Measurements from ENCODE around the gene OR6Y1. TPM values are rescaled to one million over a fixed set of nuclear protein-coding genes. Genes with fewer than 3 reads are reported as not detected.

Gene OR6Y1
- not detected for total RNA-seq

GRCh38 chr1:158554352-158554751 is at the start of gene OR6Y1:
TSS of gene OR6Y1 (minus strand) at chr1:158554405. CDS start at chr1:158548105, 6,300 bp downstream.
- ATAC-seq (no peak), DNase-seq (ENCODE audit: low spot score) (no peak)
- Mint-ChIP-seq H3K27me3 (peaks cover 15% of the 10 kb centered on the region in 2 donors), H3K4me3 (no peak within 1 kb of the TSS), H3K27ac (no peak within 1 kb of the TSS), H3K36me3 (no peaks in the 10 kb centered on the region), H3K4me1 (ENCODE audit: low read depth in 2 of 2) (no peaks in the 10 kb centered on the region), H3K9me3 (no peaks in the 10 kb centered on the region)

GRCh38 chr1:158600735-158601134 is 46.5 kb upstream of the OR6Y1 start:
- Mint-ChIP-seq H3K27me3 (peaks cover 21 to 22% of the 10 kb centered on the region in 2 donors), H3K27ac (no peak overlapping the region), H3K4me3 (no peak overlapping the region), H3K9me3 (peaks cover 13% of the 10 kb centered on the region), H3K36me3 (peaks cover 32% of the 10 kb centered on the region), H3K4me1 (ENCODE audit: low read depth in 2 of 2) (peaks cover 0 to 5% of the 10 kb centered on the region in 2 donors)
- no peak for ATAC-seq
- no peak for DNase-seq (ENCODE audit: low spot score)

- no peak overlapping the region for H3K27ac Mint-ChIP-seq
- H3K27me3 Mint-ChIP-seq: peaks cover 14% of the 10 kb centered on the region in 2 donors
- peaks cover 7% of the 10 kb centered on the region for H3K9me3 Mint-ChIP-seq
- peaks cover 4% of the 10 kb centered on the region for H3K36me3 Mint-ChIP-seq
- no peaks in the 10 kb centered on the region for H3K4me1 Mint-ChIP-seq (ENCODE audit: low read depth in 2 of 2)
- DNase-seq (ENCODE audit: low spot score): no peak
- ATAC-seq: no peak
- H3K4me3 Mint-ChIP-seq: no peak overlapping the region
Observed at GRCh38 chr1:158586942-158587341, 32.7 kb upstream of the OR6Y1 start.

- peaks cover 17 to 19% of the 10 kb centered on the region in 2 donors for H3K27me3 Mint-ChIP-seq
- H3K36me3 Mint-ChIP-seq: peaks cover 4% of the 10 kb centered on the region
- H3K4me1 Mint-ChIP-seq (ENCODE audit: low read depth in 2 of 2): no peaks in the 10 kb centered on the region
- peaks cover 5% of the 10 kb centered on the region for H3K9me3 Mint-ChIP-seq
- H3K27ac Mint-ChIP-seq: no peak overlapping the region
- H3K4me3 Mint-ChIP-seq: no peak overlapping the region
- ATAC-seq (no peak), DNase-seq (ENCODE audit: low spot score) (no peak)
Observed at GRCh38 chr1:158583962-158584361, 29.8 kb upstream of the OR6Y1 start.

- Mint-ChIP-seq H3K27ac (no peak within 1 kb of the TSS), H3K4me1 (ENCODE audit: low read depth in 2 of 2) (no peaks in the 10 kb centered on the region), H3K4me3 (no peak within 1 kb of the TSS), H3K9me3 (no peaks in the 10 kb centered on the region), H3K36me3 (no peaks in the 10 kb centered on the region), H3K27me3 (peaks cover 19 to 26% of the 10 kb centered on the region in 2 donors)
- no peak for DNase-seq (ENCODE audit: low spot score)
- no peak for ATAC-seq
Observed at GRCh38 chr1:158579733-158580132, 25.5 kb upstream of the OR6Y1 start, which contains the start of gene OR10X1. TSS of gene OR10X1 (minus strand) at chr1:158579899. CDS start at chr1:158579899, 0 bp downstream.

- H3K27me3 Mint-ChIP-seq: peaks cover 21 to 31% of the 10 kb centered on the region in 2 donors
- ATAC-seq: no peak
Observed at GRCh38 chr1:158577561-158577960, 23.4 kb upstream of the OR6Y1 start.

GRCh38 chr1:158572226-158572625 is 18.0 kb upstream of the OR6Y1 start:
- DNase-seq (ENCODE audit: low spot score): no peak
- Mint-ChIP-seq H3K27ac (no peak overlapping the region), H3K4me3 (no peak overlapping the region), H3K4me1 (ENCODE audit: low read depth in 2 of 2) (no peaks in the 10 kb centered on the region), H3K9me3 (no peaks in the 10 kb centered on the region), H3K36me3 (no peaks in the 10 kb centered on the region), H3K27me3 (peaks cover 44 to 47% of the 10 kb centered on the region in 2 donors)
- ATAC-seq: no peak

More at GRCh38 chr1:158577561-158577960, 23.4 kb upstream of the OR6Y1 start:
- DNase-seq (ENCODE audit: low spot score): no peak
- no peaks in the 10 kb centered on the region for H3K36me3 Mint-ChIP-seq
- H3K4me1 Mint-ChIP-seq (ENCODE audit: low read depth in 2 of 2): no peaks in the 10 kb centered on the region
- no peaks in the 10 kb centered on the region for H3K9me3 Mint-ChIP-seq
- H3K27ac Mint-ChIP-seq: no peak overlapping the region
- H3K4me3 Mint-ChIP-seq: no peak overlapping the region

GRCh38 chr1:158570480-158570879 is 16.3 kb upstream of the OR6Y1 start, which contains the start of gene OR6P1:
TSS of gene OR6P1 (minus strand) at chr1:158570580. CDS start at chr1:158563604, 6,976 bp downstream.
- DNase-seq (ENCODE audit: low spot score) (no peak), ATAC-seq (no peak)
- no peaks in the 10 kb centered on the region for H3K36me3 Mint-ChIP-seq
- no peaks in the 10 kb centered on the region for H3K9me3 Mint-ChIP-seq
- H3K27ac Mint-ChIP-seq: no peak within 1 kb of the TSS
- peaks cover 47 to 56% of the 10 kb centered on the region in 2 donors for H3K27me3 Mint-ChIP-seq
- H3K4me1 Mint-ChIP-seq (ENCODE audit: low read depth in 2 of 2): no peaks in the 10 kb centered on the region
- no peak within 1 kb of the TSS for H3K4me3 Mint-ChIP-seq

GRCh38 chr1:158564608-158565007 is 10.4 kb upstream of the OR6Y1 start:
- H3K4me3 Mint-ChIP-seq: no peak overlapping the region
- peaks cover 24 to 55% of the 10 kb centered on the region in 2 donors for H3K27me3 Mint-ChIP-seq
- DNase-seq (ENCODE audit: low spot score): no peak
- H3K4me1 Mint-ChIP-seq (ENCODE audit: low read depth in 2 of 2): no peaks in the 10 kb centered on the region
- ATAC-seq: no peak
- H3K27ac Mint-ChIP-seq: no peak overlapping the region
- no peaks in the 10 kb centered on the region for H3K9me3 Mint-ChIP-seq
- no peaks in the 10 kb centered on the region for H3K36me3 Mint-ChIP-seq

- Mint-ChIP-seq H3K4me3 (no peak overlapping the region), H3K4me1 (ENCODE audit: low read depth in 2 of 2) (no peaks in the 10 kb centered on the region), H3K27ac (no peak overlapping the region), H3K9me3 (no peaks in the 10 kb centered on the region), H3K36me3 (no peaks in the 10 kb centered on the region), H3K27me3 (peaks cover 28 to 54% of the 10 kb centered on the region in 2 donors)
- DNase-seq (ENCODE audit: low spot score) (no peak), ATAC-seq (no peak)
Observed at GRCh38 chr1:158563853-158564252, 9.6 kb upstream of the OR6Y1 start.

- ATAC-seq (no peak), DNase-seq (ENCODE audit: low spot score) (no peak)
- no peaks in the 10 kb centered on the region for H3K9me3 Mint-ChIP-seq
- no peaks in the 10 kb centered on the region for H3K4me1 Mint-ChIP-seq (ENCODE audit: low read depth in 2 of 2)
- no peak overlapping the region for H3K4me3 Mint-ChIP-seq
- no peak overlapping the region for H3K27ac Mint-ChIP-seq
- H3K36me3 Mint-ChIP-seq: no peaks in the 10 kb centered on the region
- peaks cover 18 to 40% of the 10 kb centered on the region in 2 donors for H3K27me3 Mint-ChIP-seq
Observed at GRCh38 chr1:158559696-158560095, 5.5 kb upstream of the OR6Y1 start.

GRCh38 chr1:158552296-158552695 is 1.9 kb downstream of the OR6Y1 start:
- Mint-ChIP-seq H3K36me3 (no peaks in the 10 kb centered on the region), H3K27ac (no peak overlapping the region), H3K27me3 (peaks cover 23 to 26% of the 10 kb centered on the region in 2 donors), H3K4me3 (no peak overlapping the region), H3K9me3 (no peaks in the 10 kb centered on the region), H3K4me1 (ENCODE audit: low read depth in 2 of 2) (no peaks in the 10 kb centered on the region)
- ATAC-seq: no peak
- DNase-seq (ENCODE audit: low spot score): no peak

GRCh38 chr1:158547533-158547932 is 6.7 kb downstream of the OR6Y1 start:
- Mint-ChIP-seq H3K9me3 (no peaks in the 10 kb centered on the region), H3K27ac (no peak overlapping the region), H3K4me1 (ENCODE audit: low read depth in 2 of 2) (no peaks in the 10 kb centered on the region), H3K27me3 (peaks cover 22 to 28% of the 10 kb centered on the region in 2 donors), H3K36me3 (no peaks in the 10 kb centered on the region), H3K4me3 (no peak overlapping the region)
- DNase-seq (ENCODE audit: low spot score) (no peak), ATAC-seq (no peak)

- DNase-seq (ENCODE audit: low spot score) (no peak), ATAC-seq (no peak)
- Mint-ChIP-seq H3K27ac (no peak overlapping the region), H3K27me3 (peaks cover 30% of the 10 kb centered on the region in 2 donors), H3K4me3 (no peak overlapping the region), H3K36me3 (no peaks in the 10 kb centered on the region), H3K4me1 (ENCODE audit: low read depth in 2 of 2) (no peaks in the 10 kb centered on the region), H3K9me3 (no peaks in the 10 kb centered on the region)
Observed at GRCh38 chr1:158537609-158538008, 16.6 kb downstream of the OR6Y1 start.

GRCh38 chr1:158534496-158534895 is 19.7 kb downstream of the OR6Y1 start:
- no peak for DNase-seq (ENCODE audit: low spot score)
- H3K36me3 Mint-ChIP-seq: no peaks in the 10 kb centered on the region
- no peak overlapping the region for H3K27ac Mint-ChIP-seq
- no peak overlapping the region for H3K4me3 Mint-ChIP-seq
- no peak for ATAC-seq
- peaks cover 38 to 46% of the 10 kb centered on the region in 2 donors for H3K27me3 Mint-ChIP-seq
- no peaks in the 10 kb centered on the region for H3K9me3 Mint-ChIP-seq
- H3K4me1 Mint-ChIP-seq (ENCODE audit: low read depth in 2 of 2): no peaks in the 10 kb centered on the region

All from natural killer cell treated with Interleukin-12 subunit alpha and Interleukin-12 subunit beta and Interleukin-15 and Interleukin-18, amount 100 ng/mL, for 72 hours (primary cell).